SU-DHL-6 (cell line): ENCODE results near the gene DGKA.

ENCODE experiments used
- H2AFZ ChIP-seq: fragments of 200-600 bp; sonication (generic); 2 replicates; pipeline ENCODE4 v1.6.1; 2014; ENCODE audit warnings: low read depth, mild to moderate bottlenecking, moderate library complexity, mixed read lengths, antibody characterized with exemption, low read length; ENCODE audit not compliant: severe bottlenecking
- H3F3A ChIP-seq: fragments of 200-600 bp; shearing (Covaris generic); 2 replicates; pipeline ENCODE4 v1.6.0; 2016; ENCODE audit warnings: antibody characterized with exemption, mild to moderate bottlenecking; ENCODE audit not compliant: insufficient read depth
- H3K27ac ChIP-seq: fragments of 200-600 bp; sonication (generic); 2 replicates; pipeline ENCODE4 v1.5.1; 2016; ENCODE audit warnings: low read depth, mild to moderate bottlenecking, low read length, moderate library complexity, mixed read lengths
- H3K27me3 ChIP-seq: fragments of 200-600 bp; sonication (generic), shearing (Covaris generic); 2 replicates; pipeline ENCODE4 v1.6.0; 2014; ENCODE audit warnings: mild to moderate bottlenecking, low read length
- H3K36me3 ChIP-seq: fragments of 200-600 bp; sonication (generic); 2 replicates; pipeline ENCODE4 v1.6.1; 2014; ENCODE audit warnings: mild to moderate bottlenecking, low read length, mixed read lengths
- H3K4me2 ChIP-seq: fragments of 300-600, 200-600 bp; shearing (Covaris generic), sonication (generic); 2 replicates; pipeline ENCODE4 v1.6.0; 2014; ENCODE audit warnings: low read length, low read depth, mild to moderate bottlenecking; ENCODE audit not compliant: poor library complexity, severe bottlenecking
- H3K4me3 ChIP-seq: fragments of 200-600 bp; sonication (generic); 2 replicates; pipeline ENCODE4 v1.5.1; 2014; ENCODE audit warnings: antibody characterized with exemption, low read length, mild to moderate bottlenecking, mixed read lengths; ENCODE audit not compliant: insufficient read depth, poor library complexity, severe bottlenecking
- H3K79me2 ChIP-seq: fragments of 200-600 bp; sonication (generic); 2 replicates; pipeline ENCODE4 v1.6.1; 2014; ENCODE audit warnings: mild to moderate bottlenecking, low read length, moderate library complexity; ENCODE audit not compliant: insufficient read depth
- H3K9ac ChIP-seq: fragments of 200-600 bp; sonication (generic); 2 replicates; pipeline ENCODE4 v1.7.0; 2014; ENCODE audit warnings: mild to moderate bottlenecking, low read length
- H3K9me2 ChIP-seq: fragments of 200-600 bp; sonication (generic); replicated peaks from 2 replicates; pipeline ENCODE4 v1.6.1; 2014; ENCODE audit warnings: low read length; ENCODE audit not compliant: insufficient read depth
- H3K9me3 ChIP-seq: fragments of 200-600 bp; sonication (generic); 2 replicates; pipeline ENCODE4 v1.6.1; 2014; ENCODE audit warnings: low read length, mixed read lengths; ENCODE audit not compliant: insufficient read depth
- H4K20me1 ChIP-seq: fragments of 200-600 bp; sonication (generic); 2 replicates; pipeline ENCODE4 v1.6.1; 2014; ENCODE audit warnings: low read depth, mild to moderate bottlenecking, antibody characterized with exemption, low read length, moderate library complexity, mixed read lengths
- EZH2phosphoT487 ChIP-seq: fragments of 200-600 bp; sonication (generic), shearing (Covaris generic); conservative IDR thresholded peaks from 2 replicates; pipeline ENCODE4 v1.6.1; 2018; ENCODE audit warnings: mild to moderate bottlenecking, antibody characterized with exemption, low read length, moderate library complexity, mixed read lengths
- TF ChIP-seq, protein P1 (sequence below): fragments of 200-600 bp; sonication (generic); IDR thresholded peaks from one replicate; pipeline ENCODE4 v1.5.1; 2017; ENCODE audit warnings: antibody characterized with exemption, mild to moderate bottlenecking, low read length, moderate library complexity; ENCODE audit not compliant: insufficient read depth, poor library complexity, severe bottlenecking

DGKA gene

GRCh38 chr12:55966408-55967281 is 35.7 kb downstream of the DGKA start, which contains the start of gene CDK2:
TSS of gene CDK2 (plus strand) at chr12:55966830. CDS start at chr12:55967009, 179 bp downstream.
- Histone ChIP-seq H3K79me2 (peaks cover 22% of the 10 kb centered on the region), H3K27me3 (no peaks in the 10 kb centered on the region), H3K9me2 (no peaks in the 10 kb centered on the region), H3K4me2 (peak within 1 kb of the TSS; percentile 94), H2AFZ (peak within 1 kb of the TSS; percentile 85), H4K20me1 (no peaks in the 10 kb centered on the region), H3F3A (peaks cover 2% of the 10 kb centered on the region; the same call in 1 of the 2 replicates), H3K27ac (peak within 1 kb of the TSS; percentile 56), H3K4me3 (peak within 1 kb of the TSS; percentile 98), H3K9ac (peak within 1 kb of the TSS; percentile 95), H3K9me3 (no peaks in the 10 kb centered on the region), H3K36me3 (peaks cover 10% of the 10 kb centered on the region; the same call in 1 of the 2 replicates)
- TF ChIP-seq, protein P1, sequence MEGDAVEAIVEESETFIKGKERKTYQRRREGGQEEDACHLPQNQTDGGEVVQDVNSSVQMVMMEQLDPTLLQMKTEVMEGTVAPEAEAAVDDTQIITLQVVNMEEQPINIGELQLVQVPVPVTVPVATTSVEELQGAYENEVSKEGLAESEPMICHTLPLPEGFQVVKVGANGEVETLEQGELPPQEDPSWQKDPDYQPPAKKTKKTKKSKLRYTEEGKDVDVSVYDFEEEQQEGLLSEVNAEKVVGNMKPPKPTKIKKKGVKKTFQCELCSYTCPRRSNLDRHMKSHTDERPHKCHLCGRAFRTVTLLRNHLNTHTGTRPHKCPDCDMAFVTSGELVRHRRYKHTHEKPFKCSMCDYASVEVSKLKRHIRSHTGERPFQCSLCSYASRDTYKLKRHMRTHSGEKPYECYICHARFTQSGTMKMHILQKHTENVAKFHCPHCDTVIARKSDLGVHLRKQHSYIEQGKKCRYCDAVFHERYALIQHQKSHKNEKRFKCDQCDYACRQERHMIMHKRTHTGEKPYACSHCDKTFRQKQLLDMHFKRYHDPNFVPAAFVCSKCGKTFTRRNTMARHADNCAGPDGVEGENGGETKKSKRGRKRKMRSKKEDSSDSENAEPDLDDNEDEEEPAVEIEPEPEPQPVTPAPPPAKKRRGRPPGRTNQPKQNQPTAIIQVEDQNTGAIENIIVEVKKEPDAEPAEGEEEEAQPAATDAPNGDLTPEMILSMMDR, result no peak
- no peak for TF ChIP-seq EZH2phosphoT487

- no peaks in the 10 kb centered on the region for H3K9me3 ChIP-seq
- H3K36me3 ChIP-seq, result peaks cover 10% of the 10 kb centered on the region; the same call in 1 of the 2 replicates
- peaks cover 13% of the 10 kb centered on the region; the same call in 1 of the 2 replicates for H3F3A ChIP-seq
- H3K27ac ChIP-seq, result no peak overlapping the region
- no peak overlapping the region for H2AFZ ChIP-seq
- TF ChIP-seq, protein P1, result no peak
- no peak for TF ChIP-seq EZH2phosphoT487
- no peaks in the 10 kb centered on the region for H4K20me1 ChIP-seq
- H3K27me3 ChIP-seq, result no peaks in the 10 kb centered on the region
- H3K9ac ChIP-seq, result no peak overlapping the region
- no peaks in the 10 kb centered on the region for H3K9me2 ChIP-seq
- H3K4me3 ChIP-seq, result no peak overlapping the region
- no peak overlapping the region for H3K4me2 ChIP-seq
- H3K79me2 ChIP-seq, result peaks cover 23% of the 10 kb centered on the region
These were observed 38.4 kb downstream of the DGKA start for GRCh38 chr12:55969356-55969755.

DNA sequence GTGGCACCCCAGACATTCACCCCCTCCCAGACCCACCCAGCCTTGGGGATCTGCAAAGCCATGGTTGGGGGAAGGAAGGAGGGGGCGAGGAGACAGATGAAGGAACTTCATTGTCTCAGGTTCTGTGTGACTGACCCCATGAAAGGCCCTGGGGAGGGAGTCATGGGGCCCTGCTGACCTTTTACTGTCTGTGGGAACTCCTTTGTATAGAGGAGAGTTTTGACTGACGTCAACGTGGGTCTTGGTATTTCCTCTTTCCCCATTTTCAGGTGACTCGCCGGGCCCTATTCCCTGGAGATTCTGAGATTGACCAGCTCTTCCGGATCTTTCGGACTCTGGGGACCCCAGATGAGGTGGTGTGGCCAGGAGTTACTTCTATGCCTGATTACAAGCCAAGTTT is 39.8 kb downstream of the DGKA start:
- peaks cover 13% of the 10 kb centered on the region; the same call in 1 of the 2 replicates for H3F3A ChIP-seq
- no peak for TF ChIP-seq EZH2phosphoT487
- TF ChIP-seq, protein P1, result no peak
- H3K9me2 ChIP-seq, result no peaks in the 10 kb centered on the region
- peaks cover 10% of the 10 kb centered on the region; the same call in 1 of the 2 replicates for H3K36me3 ChIP-seq
- no peak overlapping the region for H2AFZ ChIP-seq
- H3K9ac ChIP-seq, result no peak overlapping the region
- no peak overlapping the region for H3K4me2 ChIP-seq
- H3K4me3 ChIP-seq, result no peak overlapping the region
- peaks cover 36% of the 10 kb centered on the region for H3K79me2 ChIP-seq
- no peaks in the 10 kb centered on the region for H3K9me3 ChIP-seq
- H3K27me3 ChIP-seq, result no peaks in the 10 kb centered on the region
- no peaks in the 10 kb centered on the region for H4K20me1 ChIP-seq
- H3K27ac ChIP-seq, result no peak overlapping the region
